T-helper 1 cell treated with Interleukin-12 subunit alpha and Interleukin-12 subunit beta and Interleukin-4 antibody, amounts not matched to agents 30 μg/mL and 1 μg/mL, for 36 hours (primary cell): ENCODE data around the gene CD4.
"Not testable (repeated sequence)": the region's sequence is repeated elsewhere in the genome, so short reads cannot be mapped to it uniquely, and the experiment has no call there.

Experiments used
- H3K27ac Mint-ChIP-seq: one replicate; pipeline ENCODE4 v1.8.0; 2021; ENCODE audit warnings: mild to moderate bottlenecking, mixed read lengths
- H3K27me3 Mint-ChIP-seq: one replicate; pipeline ENCODE4 v1.8.0; 2021; ENCODE audit warnings: low read depth, mixed read lengths
- H3K36me3 Mint-ChIP-seq: one replicate; pipeline ENCODE4 v1.8.0; 2021; ENCODE audit warnings: low read depth, mixed read lengths
- H3K4me1 Mint-ChIP-seq: one replicate; pipeline ENCODE4 v1.8.0; 2021; ENCODE audit warnings: low read depth, mixed read lengths
- H3K4me3 Mint-ChIP-seq: one replicate; pipeline ENCODE4 v1.8.0; 2021; ENCODE audit warnings: mild to moderate bottlenecking, moderate library complexity, mixed read lengths
- H3K9me3 Mint-ChIP-seq: one replicate; pipeline ENCODE4 v1.8.0; 2021; ENCODE audit warnings: mixed read lengths

The CD4 gene

GRCh38 chr12:6860942-6861341 lies 71.6 kb downstream of the CD4 start:
- no peaks in the 10 kb centered on the region for H3K9me3 Mint-ChIP-seq
- H3K36me3 Mint-ChIP-seq: peaks cover 48% of the 10 kb centered on the region
- no peak overlapping the region for H3K4me3 Mint-ChIP-seq
- H3K27me3 Mint-ChIP-seq: no peaks in the 10 kb centered on the region
- no peak overlapping the region for H3K27ac Mint-ChIP-seq
- no peaks in the 10 kb centered on the region for H3K4me1 Mint-ChIP-seq

- Mint-ChIP-seq H3K27me3 (no peaks in the 10 kb centered on the region), H3K9me3 (no peaks in the 10 kb centered on the region), H3K4me3 (no peak overlapping the region), H3K27ac (no peak overlapping the region), H3K36me3 (peaks cover 48% of the 10 kb centered on the region), H3K4me1 (peaks cover under 1% of the 10 kb centered on the region)
These were observed 72.1 kb downstream of the CD4 start for GRCh38 chr12:6861391-6861790.

GRCh38 chr12:6863033-6863432 lies 73.7 kb downstream of the CD4 start:
- no peak overlapping the region for H3K4me3 Mint-ChIP-seq
- H3K36me3 Mint-ChIP-seq: peaks cover 42% of the 10 kb centered on the region
- H3K27ac Mint-ChIP-seq: no peak overlapping the region
- H3K9me3 Mint-ChIP-seq: no peaks in the 10 kb centered on the region
- H3K4me1 Mint-ChIP-seq: peaks cover 3% of the 10 kb centered on the region
- no peaks in the 10 kb centered on the region for H3K27me3 Mint-ChIP-seq

GRCh38 chr12:6863586-6864321 lies 74.4 kb downstream of the CD4 start:
- peaks cover 47% of the 10 kb centered on the region for H3K36me3 Mint-ChIP-seq
- H3K4me1 Mint-ChIP-seq: peaks cover 7% of the 10 kb centered on the region
- no peaks in the 10 kb centered on the region for H3K27me3 Mint-ChIP-seq
- H3K9me3 Mint-ChIP-seq: no peaks in the 10 kb centered on the region
- H3K4me3 Mint-ChIP-seq: no peak overlapping the region
- H3K27ac Mint-ChIP-seq: no peak overlapping the region

- H3K9me3 Mint-ChIP-seq, H3K27me3 Mint-ChIP-seq: not testable (repeated sequence)
- H3K4me1 Mint-ChIP-seq: peaks cover 22% of the 10 kb centered on the region
- H3K36me3 Mint-ChIP-seq: peaks cover 60% of the 10 kb centered on the region
- peak overlapping the region; percentile 38 for H3K4me3 Mint-ChIP-seq
- peak overlapping the region; percentile 31 for H3K27ac Mint-ChIP-seq
These were observed 76.0 kb downstream of the CD4 start for GRCh38 chr12:6865307-6865706.

GRCh38 chr12:6866163-6866919 lies 77.0 kb downstream of the CD4 start:
- Mint-ChIP-seq H3K27ac (peak overlapping the region; percentile 5), H3K4me3 (no peak overlapping the region), H3K27me3 (no peaks in the 10 kb centered on the region), H3K36me3 (peaks cover 61% of the 10 kb centered on the region), H3K4me1 (peaks cover 33% of the 10 kb centered on the region), H3K9me3 (no peaks in the 10 kb centered on the region)

GRCh38 chr12:6866920-6867412 lies 77.6 kb downstream of the CD4 start:
- no peaks in the 10 kb centered on the region for H3K9me3 Mint-ChIP-seq
- no peaks in the 10 kb centered on the region for H3K27me3 Mint-ChIP-seq
- peaks cover 38% of the 10 kb centered on the region for H3K4me1 Mint-ChIP-seq
- peaks cover 64% of the 10 kb centered on the region for H3K36me3 Mint-ChIP-seq
- H3K27ac Mint-ChIP-seq: peak overlapping the region; percentile 89
- H3K4me3 Mint-ChIP-seq: peak overlapping the region; percentile 94

- Mint-ChIP-seq H3K4me3 (peak within 1 kb of the TSS; percentile 94), H3K27ac (peak within 1 kb of the TSS; percentile 89), H3K9me3 (no peaks in the 10 kb centered on the region), H3K36me3 (peaks cover 64% of the 10 kb centered on the region), H3K4me1 (peaks cover 42% of the 10 kb centered on the region), H3K27me3 (no peaks in the 10 kb centered on the region)
These were observed 78.3 kb downstream of the CD4 start, which contains the start of gene TPI1 for GRCh38 chr12:6867413-6868210. Gene TPI1, plus strand, starts transcription at chr12:6867531. Its CDS starts 36 bp downstream, at chr12:6867567.

- Mint-ChIP-seq H3K36me3 (peaks cover 61% of the 10 kb centered on the region), H3K9me3 (no peaks in the 10 kb centered on the region), H3K4me1 (peaks cover 42% of the 10 kb centered on the region), H3K27me3 (no peaks in the 10 kb centered on the region), H3K27ac (peak overlapping the region; percentile 69), H3K4me3 (peak overlapping the region; percentile 80)
These were observed 79.1 kb downstream of the CD4 start for GRCh38 chr12:6868211-6869048.

GRCh38 chr12:6869049-6870021 lies 80.0 kb downstream of the CD4 start:
- H3K36me3 Mint-ChIP-seq: peaks cover 58% of the 10 kb centered on the region
- H3K27me3 Mint-ChIP-seq: no peaks in the 10 kb centered on the region
- peak overlapping the region; percentile 69 for H3K27ac Mint-ChIP-seq
- H3K4me1 Mint-ChIP-seq: peaks cover 45% of the 10 kb centered on the region
- peak overlapping the region; percentile 80 for H3K4me3 Mint-ChIP-seq
- H3K9me3 Mint-ChIP-seq: no peaks in the 10 kb centered on the region

GRCh38 chr12:6870304-6870703 lies 81.0 kb downstream of the CD4 start:
- Mint-ChIP-seq H3K27ac (peak overlapping the region; percentile 80), H3K4me1 (peaks cover 50% of the 10 kb centered on the region)
- H3K27me3 Mint-ChIP-seq: not testable (repeated sequence)

More at GRCh38 chr12:6870304-6870703, 81.0 kb downstream of the CD4 start:
- Mint-ChIP-seq H3K4me3 (peak overlapping the region; percentile 70), H3K36me3 (peaks cover 51% of the 10 kb centered on the region)
- not testable (repeated sequence) for H3K9me3 Mint-ChIP-seq
